Activated naive CD8-positive, alpha-beta T cell treated with anti-CD3 and anti-CD28 coated beads, Interleukin-2, amount 10 ng/mL, durations not matched to agents 7 days and 5 days (primary cell): Measurements from ENCODE around the gene CNN3. TPM values are rescaled to one million over a fixed set of nuclear protein-coding genes. Genes with fewer than 3 reads are reported as not detected.

Experiments used
- ATAC-seq: fragments of 150-1000 bp; cut with Tn5 transposase; one replicate; pipeline ENCODE4 v1.10.0; 2021; ENCODE audit warnings: low read depth, moderate library complexity
- POLR2A ChIA-PET: fragments of 350-600 bp; sonication (Branson Sonifier 250); formaldehyde crosslinking; loops from one replicate; lab custom pipeline; 2021; ENCODE audit warnings: antibody characterized with exemption; lab: Charles Lee
- DNase-seq: peaks from one replicate; pipeline ENCODE4 v3.0.0; 2021
- H3K27ac Mint-ChIP-seq: one replicate; pipeline ENCODE4 v1.8.0; 2022; ENCODE audit warnings: mild to moderate bottlenecking, mixed read lengths
- H3K27me3 Mint-ChIP-seq: one replicate; pipeline ENCODE4 v1.8.0; 2022; ENCODE audit warnings: mild to moderate bottlenecking, moderate library complexity, mixed read lengths
- H3K36me3 Mint-ChIP-seq: one replicate; pipeline ENCODE4 v1.8.0; 2021; ENCODE audit warnings: mild to moderate bottlenecking, mixed read lengths
- H3K4me1 Mint-ChIP-seq: one replicate; pipeline ENCODE4 v1.8.0; 2021; ENCODE audit warnings: mixed read lengths
- H3K4me3 Mint-ChIP-seq: one replicate; pipeline ENCODE4 v1.8.0; 2022; ENCODE audit warnings: mild to moderate bottlenecking, moderate library complexity, mixed read lengths
- H3K9me3 Mint-ChIP-seq: one replicate; pipeline ENCODE4 v1.8.0; 2021; ENCODE audit warnings: mixed read lengths
- total RNA-seq, 2 experiments: library from RNA; stranded (reverse); gene quantifications; one replicate each; pipeline ENCODE4 v1.2.3, GENCODE V29; 2021

CNN3 gene
- total RNA-seq, 2 experiments from 2014 or later = 10.7 to 10.8 TPM

GRCh38 chr1:94925561-94926125 lies 1.3 kb downstream of the CNN3 start:
- ATAC-seq (no peak), DNase-seq (peak; percentile 30)
- Mint-ChIP-seq H3K4me1 (peaks cover 17% of the 10 kb centered on the region), H3K9me3 (no peaks in the 10 kb centered on the region), H3K36me3 (peaks cover 1% of the 10 kb centered on the region), H3K27me3 (peaks cover 32% of the 10 kb centered on the region), H3K4me3 (peak overlapping the region; percentile 92), H3K27ac (peak overlapping the region; percentile 30)
- POLR2A ChIA-PET = no interaction called here

GRCh38 chr1:94925004-94925403 lies 1.9 kb downstream of the CNN3 start:
- peak overlapping the region; percentile 92 for H3K4me3 Mint-ChIP-seq
- H3K36me3 Mint-ChIP-seq = peaks cover 1% of the 10 kb centered on the region
- H3K9me3 Mint-ChIP-seq = no peaks in the 10 kb centered on the region
- DNase-seq (no peak), ATAC-seq (no peak)
- peaks cover 17% of the 10 kb centered on the region for H3K4me1 Mint-ChIP-seq
- no peak overlapping the region for H3K27ac Mint-ChIP-seq
- POLR2A ChIA-PET = no interaction called here
- H3K27me3 Mint-ChIP-seq = peaks cover 26% of the 10 kb centered on the region

- peak overlapping the region; percentile 32 for H3K4me3 Mint-ChIP-seq
- peaks cover 15% of the 10 kb centered on the region for H3K4me1 Mint-ChIP-seq
- DNase-seq (no peak), ATAC-seq (no peak)
- peaks cover 1% of the 10 kb centered on the region for H3K36me3 Mint-ChIP-seq
- H3K27ac Mint-ChIP-seq = no peak overlapping the region
- H3K9me3 Mint-ChIP-seq = no peaks in the 10 kb centered on the region
- peaks cover 18% of the 10 kb centered on the region for H3K27me3 Mint-ChIP-seq
- POLR2A ChIA-PET = no interaction called here
These were observed 4.1 kb downstream of the CNN3 start for GRCh38 chr1:94922761-94923331.

DNA sequence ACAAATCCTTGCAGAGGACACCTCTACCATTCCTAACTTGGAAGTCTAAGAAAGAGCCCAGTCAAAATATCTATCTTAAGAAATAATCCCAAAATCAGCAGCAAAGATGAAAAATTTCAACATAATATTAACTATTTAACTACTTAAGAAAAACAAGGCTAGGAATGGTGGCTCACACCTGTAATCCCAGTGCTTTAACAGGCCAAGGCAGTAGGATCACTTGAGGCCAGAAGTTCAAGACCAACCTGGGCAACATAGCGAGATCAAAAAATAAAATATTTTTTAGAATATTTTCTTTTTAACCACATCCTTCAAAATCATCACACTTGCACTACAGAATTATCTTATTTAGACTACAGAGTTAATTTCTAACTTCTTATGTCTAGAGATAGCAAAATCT lies 4.9 kb downstream of the CNN3 start:
- H3K27me3 Mint-ChIP-seq = peaks cover 13% of the 10 kb centered on the region
- no peak for ATAC-seq
- no peaks in the 10 kb centered on the region for H3K9me3 Mint-ChIP-seq
- H3K36me3 Mint-ChIP-seq = peaks cover 1% of the 10 kb centered on the region
- POLR2A ChIA-PET = no interaction called here
- no peak for DNase-seq
- peaks cover 13% of the 10 kb centered on the region for H3K4me1 Mint-ChIP-seq
- no peak overlapping the region for H3K27ac Mint-ChIP-seq
- H3K4me3 Mint-ChIP-seq = no peak overlapping the region

DNA sequence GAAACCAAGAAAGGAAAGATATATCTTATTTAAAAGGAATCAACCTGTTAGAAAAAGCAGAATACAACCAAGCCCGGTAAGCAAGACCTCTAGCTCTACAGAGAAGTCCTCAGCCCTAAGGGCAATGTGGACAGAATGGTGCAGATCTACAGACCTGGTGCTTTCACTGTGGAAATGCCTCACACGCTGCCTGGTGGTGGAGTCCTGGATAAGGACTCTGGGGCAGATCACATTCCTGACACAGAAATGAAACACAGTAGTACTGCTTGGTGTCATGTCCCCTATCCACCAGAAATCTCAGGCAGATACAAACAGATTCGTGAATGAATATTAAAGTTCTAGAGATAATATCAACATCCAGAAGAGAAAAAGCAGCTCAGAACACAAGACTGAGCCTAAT lies 6.8 kb downstream of the CNN3 start:
- peaks cover 5% of the 10 kb centered on the region for H3K4me1 Mint-ChIP-seq
- POLR2A ChIA-PET = no interaction called here
- H3K4me3 Mint-ChIP-seq = no peak overlapping the region
- H3K27ac Mint-ChIP-seq = no peak overlapping the region
- peaks cover 1% of the 10 kb centered on the region for H3K36me3 Mint-ChIP-seq
- H3K9me3 Mint-ChIP-seq = no peaks in the 10 kb centered on the region
- ATAC-seq (no peak), DNase-seq (no peak)
- peaks cover 4% of the 10 kb centered on the region for H3K27me3 Mint-ChIP-seq

DNA sequence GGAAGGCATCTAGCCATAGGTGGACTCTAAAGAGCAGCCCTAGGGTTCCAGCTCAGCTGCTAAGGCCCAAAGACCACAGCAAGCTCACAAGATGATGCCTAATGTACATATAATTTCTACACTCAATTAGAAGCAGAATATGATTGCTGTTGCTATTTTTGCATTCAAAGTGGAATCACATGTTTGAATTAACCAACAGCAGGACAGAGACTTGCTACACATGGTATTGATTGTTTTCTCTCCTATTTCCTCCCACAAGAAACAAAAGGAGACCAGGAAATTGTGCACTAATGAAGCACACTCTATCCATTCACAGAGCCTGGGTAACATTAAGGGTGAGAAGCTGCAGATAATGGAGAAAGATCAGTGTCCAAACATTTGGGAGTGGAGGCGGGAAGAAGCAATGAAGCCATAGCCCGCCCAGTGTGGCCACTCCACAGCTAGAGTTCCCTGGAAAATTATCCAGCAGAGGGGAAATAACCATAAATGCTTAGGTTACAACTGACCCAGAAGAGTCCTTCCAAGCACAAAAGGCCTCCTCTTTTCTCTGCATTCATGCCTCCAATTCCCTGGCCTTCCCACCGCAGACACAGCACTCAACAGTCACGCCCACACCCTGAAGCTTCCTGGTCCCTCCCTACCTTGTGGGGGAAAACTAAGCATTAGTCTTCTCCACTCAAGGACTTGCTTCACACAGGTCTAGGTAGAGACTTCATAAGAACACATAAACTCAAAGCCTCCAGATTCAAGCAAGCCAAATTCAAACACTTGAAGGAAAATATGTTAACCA lies 7.5 kb downstream of the CNN3 start:
- Mint-ChIP-seq H3K4me3 (no peak overlapping the region), H3K9me3 (no peaks in the 10 kb centered on the region), H3K36me3 (peaks cover 1% of the 10 kb centered on the region), H3K4me1 (peaks cover 3% of the 10 kb centered on the region), H3K27me3 (no peaks in the 10 kb centered on the region), H3K27ac (no peak overlapping the region)
- no peak for DNase-seq
- POLR2A ChIA-PET = interaction anchor here (0.6 kb wide), 1 partner anchor 1203 kb away, joined by 3 read pairs; no protein-coding TSS in a partner anchor
- ATAC-seq = no peak

- POLR2A ChIA-PET = no interaction called here
- no peak for DNase-seq
- no peaks in the 10 kb centered on the region for H3K36me3 Mint-ChIP-seq
- peaks cover 3% of the 10 kb centered on the region for H3K4me1 Mint-ChIP-seq
- ATAC-seq = no peak
- H3K9me3 Mint-ChIP-seq = no peaks in the 10 kb centered on the region
- no peak overlapping the region for H3K4me3 Mint-ChIP-seq
- no peaks in the 10 kb centered on the region for H3K27me3 Mint-ChIP-seq
- H3K27ac Mint-ChIP-seq = no peak overlapping the region
These were observed 9.7 kb downstream of the CNN3 start for GRCh38 chr1:94917251-94917650.

GRCh38 chr1:94912263-94913184 lies 14.4 kb downstream of the CNN3 start:
- ATAC-seq = no peak
- Mint-ChIP-seq H3K36me3 (no peaks in the 10 kb centered on the region), H3K27me3 (no peaks in the 10 kb centered on the region), H3K27ac (no peak overlapping the region), H3K4me1 (peaks cover 5% of the 10 kb centered on the region), H3K9me3 (no peaks in the 10 kb centered on the region), H3K4me3 (no peak overlapping the region)
- POLR2A ChIA-PET = no interaction called here
- no peak for DNase-seq

- H3K27me3 Mint-ChIP-seq = no peaks in the 10 kb centered on the region
These were observed 17.4 kb downstream of the CNN3 start for GRCh38 chr1:94909486-94909885.

DNA sequence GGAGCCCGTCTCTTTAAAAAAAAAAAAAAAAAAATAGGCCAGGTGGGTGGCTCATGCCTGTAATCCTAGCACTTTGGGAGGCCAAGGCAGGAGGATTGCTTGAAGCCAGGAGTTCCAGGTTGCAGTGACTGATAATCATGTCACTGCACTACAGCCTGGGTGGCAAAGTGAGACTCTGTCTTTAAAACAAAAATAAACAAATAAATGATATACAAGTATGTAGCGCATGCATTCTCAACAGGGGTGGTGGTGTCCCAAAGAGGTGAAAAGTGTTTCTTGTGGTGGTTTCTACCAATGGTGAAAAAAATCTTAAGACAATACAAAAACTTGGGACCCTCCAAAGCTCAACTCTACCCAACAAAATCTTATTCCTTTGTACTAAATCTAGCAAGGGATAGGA lies 17.9 kb downstream of the CNN3 start:
- Mint-ChIP-seq H3K27ac (no peak overlapping the region), H3K4me1 (peaks cover 5% of the 10 kb centered on the region), H3K36me3 (no peaks in the 10 kb centered on the region), H3K9me3 (no peaks in the 10 kb centered on the region), H3K4me3 (no peak overlapping the region), H3K27me3 (no peaks in the 10 kb centered on the region)
- POLR2A ChIA-PET = no interaction called here
- ATAC-seq (no peak), DNase-seq (no peak)

More at GRCh38 chr1:94909486-94909885, 17.4 kb downstream of the CNN3 start:
- no peak overlapping the region for H3K27ac Mint-ChIP-seq
- H3K4me1 Mint-ChIP-seq = peaks cover 5% of the 10 kb centered on the region
- no peak for DNase-seq
- POLR2A ChIA-PET = no interaction called here
- no peaks in the 10 kb centered on the region for H3K36me3 Mint-ChIP-seq
- no peaks in the 10 kb centered on the region for H3K9me3 Mint-ChIP-seq
- H3K4me3 Mint-ChIP-seq = no peak overlapping the region
- no peak for ATAC-seq

GRCh38 chr1:94908190-94908589 lies 18.7 kb downstream of the CNN3 start:
- DNase-seq (no peak), ATAC-seq (no peak)
- Mint-ChIP-seq H3K9me3 (no peaks in the 10 kb centered on the region), H3K4me3 (no peak overlapping the region), H3K27me3 (no peaks in the 10 kb centered on the region), H3K4me1 (peaks cover 2% of the 10 kb centered on the region), H3K36me3 (no peaks in the 10 kb centered on the region), H3K27ac (no peak overlapping the region)
- POLR2A ChIA-PET = no interaction called here

DNA sequence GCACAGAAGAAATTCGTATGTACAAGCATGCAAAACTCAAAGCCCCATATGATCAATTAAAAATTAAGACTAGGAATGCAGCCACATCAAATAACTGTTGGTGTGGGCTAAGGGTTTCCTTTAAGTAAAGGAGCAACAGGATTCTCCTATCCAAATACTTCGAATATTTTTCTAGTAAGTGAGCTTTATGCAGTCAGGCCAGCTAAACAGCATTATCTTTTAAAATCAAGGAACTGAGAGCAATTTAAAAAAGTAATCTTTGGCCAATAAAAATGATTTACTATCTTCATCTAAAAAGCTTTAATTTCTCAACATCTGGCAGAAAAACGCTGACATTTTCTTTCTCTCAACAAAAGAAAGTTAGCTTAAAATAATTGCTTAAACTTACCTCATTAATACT lies 19.8 kb downstream of the CNN3 start:
- Mint-ChIP-seq H3K4me1 (peaks cover 2% of the 10 kb centered on the region), H3K9me3 (no peaks in the 10 kb centered on the region), H3K27ac (no peak overlapping the region), H3K4me3 (no peak overlapping the region), H3K36me3 (no peaks in the 10 kb centered on the region), H3K27me3 (no peaks in the 10 kb centered on the region)
- POLR2A ChIA-PET = interaction anchor here (0.5 kb wide), 1 partner anchor 11 kb away, joined by 3 read pairs; no protein-coding TSS in a partner anchor
- no peak for DNase-seq
- no peak for ATAC-seq

DNA sequence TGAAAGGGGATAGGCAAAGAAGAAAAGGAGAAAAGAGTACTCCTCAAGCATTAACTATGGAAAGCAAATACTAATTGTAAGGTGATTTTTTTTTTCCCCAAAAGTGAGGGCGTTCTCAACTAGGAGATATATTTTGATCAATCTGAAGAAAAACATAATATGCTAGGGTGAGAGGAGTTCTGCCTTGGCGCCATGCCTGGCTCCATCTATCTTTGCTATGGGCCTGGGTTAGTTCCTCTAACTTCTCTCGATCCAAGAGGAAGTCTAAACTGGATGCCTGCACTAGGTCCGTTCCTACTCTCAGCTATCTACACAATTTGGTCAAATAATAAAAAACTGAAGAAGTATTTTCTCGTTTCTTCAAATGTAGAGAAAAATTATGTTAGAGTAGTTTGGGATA lies 20.5 kb downstream of the CNN3 start:
- Mint-ChIP-seq H3K36me3 (no peaks in the 10 kb centered on the region), H3K4me1 (peaks cover 2% of the 10 kb centered on the region), H3K9me3 (no peaks in the 10 kb centered on the region), H3K27ac (no peak overlapping the region), H3K27me3 (no peaks in the 10 kb centered on the region), H3K4me3 (no peak overlapping the region)
- ATAC-seq (no peak), DNase-seq (no peak)
- POLR2A ChIA-PET = no interaction called here
